Peyer's patch (tissue), 4 donors: Measurements from ENCODE around the gene ARHGEF4. TPM values are rescaled to one million over a fixed set of nuclear protein-coding genes. Genes with fewer than 3 reads are reported as not detected.

Source experiments
- DNase-seq, 3 donors: peaks; one replicate each; pipeline ENCODE4 v3.0.0-alpha.2; 2017 to 2019
- H3K27ac ChIP-seq, 4 donors: fragments of 200-600 bp; sonication (generic); one replicate each; pipeline ENCODE4 v1.5.1; 2016 to 2019
- H3K27me3 ChIP-seq, 2 donors: fragments of 200-600 bp; sonication (generic); one replicate each; pipeline ENCODE4 v1.5.1; 2019
- H3K36me3 ChIP-seq, 3 donors: fragments of 200-600 bp; sonication (generic); one replicate each; pipeline ENCODE4 v1.5.1; 2016 to 2019
- H3K4me1 ChIP-seq, 4 donors: fragments of 200-600 bp; sonication (generic); one replicate each; pipeline ENCODE4 v1.5.1; 2016 to 2019
- H3K4me3 ChIP-seq, 4 donors: fragments of 200-600 bp; sonication (generic); 1 replicate in 3 of 4; 2 replicates in 1 of 4; pipeline ENCODE4 v1.5.1; 2016 to 2019; ENCODE audit warnings: mild to moderate bottlenecking in 1 of 4
- H3K9me3 ChIP-seq, 4 donors: fragments of 200-600 bp; sonication (generic); one replicate each; pipeline ENCODE4 v1.5.1; 2016 to 2019; ENCODE audit warnings: mild to moderate bottlenecking in 1 of 4
- POLR2A ChIP-seq, 2 donors: fragments of 450-650 bp; IDR thresholded peaks; one replicate each; pipeline ENCODE4 v1.5.1; 2017; ENCODE audit warnings: antibody characterized with exemption in 2 of 2, mild to moderate bottlenecking in 2 of 2, moderate library complexity in 2 of 2
- total RNA-seq, 4 donors: library from RNA; depleted of rRNA; stranded (reverse); fragments of >200 nt; gene quantifications; one replicate each; pipeline ENCODE4 v1.1.0, GENCODE V29; 2016
- TF ChIP-seq, protein P1 (sequence below), 6 experiments: fragments of 450-650 bp in 4 of 6; fragments of 200-600 bp in 2 of 6; sonication (generic) in 1 of 6; IDR thresholded peaks; one replicate each; pipeline ENCODE4 v1.5.1; 2017 to 2019; ENCODE audit warnings: antibody characterized with exemption in 6 of 6, mild to moderate bottlenecking in 3 of 6, moderate library complexity in 1 of 6

Gene ARHGEF4
- total RNA-seq, 4 donors from 2014 or later, result 1.1 to 10.7 (median 1.6) TPM

DNA sequence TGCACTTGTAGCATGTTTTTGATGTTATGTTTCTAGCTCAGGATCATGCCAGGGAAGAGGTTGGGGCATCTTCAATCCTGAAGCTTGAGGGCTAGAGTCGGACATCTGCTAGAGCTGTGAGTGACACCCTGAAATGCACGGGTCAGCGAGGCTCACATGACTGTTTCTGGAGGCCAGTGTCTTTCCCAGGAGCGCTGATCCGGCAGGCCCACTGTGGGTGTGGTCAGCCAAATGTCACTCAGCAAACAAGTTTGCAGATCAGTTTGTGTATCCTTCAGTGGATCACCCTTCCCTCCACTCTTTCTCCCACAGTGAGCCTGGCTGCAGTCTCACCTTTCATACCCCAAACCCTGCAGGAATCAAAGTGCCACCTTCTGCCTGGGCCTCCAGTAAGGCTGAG lies 23.0 kb upstream of the ARHGEF4 start:
- TF ChIP-seq, protein P1, sequence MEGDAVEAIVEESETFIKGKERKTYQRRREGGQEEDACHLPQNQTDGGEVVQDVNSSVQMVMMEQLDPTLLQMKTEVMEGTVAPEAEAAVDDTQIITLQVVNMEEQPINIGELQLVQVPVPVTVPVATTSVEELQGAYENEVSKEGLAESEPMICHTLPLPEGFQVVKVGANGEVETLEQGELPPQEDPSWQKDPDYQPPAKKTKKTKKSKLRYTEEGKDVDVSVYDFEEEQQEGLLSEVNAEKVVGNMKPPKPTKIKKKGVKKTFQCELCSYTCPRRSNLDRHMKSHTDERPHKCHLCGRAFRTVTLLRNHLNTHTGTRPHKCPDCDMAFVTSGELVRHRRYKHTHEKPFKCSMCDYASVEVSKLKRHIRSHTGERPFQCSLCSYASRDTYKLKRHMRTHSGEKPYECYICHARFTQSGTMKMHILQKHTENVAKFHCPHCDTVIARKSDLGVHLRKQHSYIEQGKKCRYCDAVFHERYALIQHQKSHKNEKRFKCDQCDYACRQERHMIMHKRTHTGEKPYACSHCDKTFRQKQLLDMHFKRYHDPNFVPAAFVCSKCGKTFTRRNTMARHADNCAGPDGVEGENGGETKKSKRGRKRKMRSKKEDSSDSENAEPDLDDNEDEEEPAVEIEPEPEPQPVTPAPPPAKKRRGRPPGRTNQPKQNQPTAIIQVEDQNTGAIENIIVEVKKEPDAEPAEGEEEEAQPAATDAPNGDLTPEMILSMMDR (IDR thresholded peaks at IDR 0.05), result no peak
- no peak for TF ChIP-seq POLR2A (IDR thresholded peaks at IDR 0.05)
- Histone ChIP-seq H3K4me1 (no peaks in the 10 kb centered on the region), H3K27me3 (no peaks in the 10 kb centered on the region), H3K4me3 (no peak overlapping the region), H3K27ac (no peak overlapping the region), H3K9me3 (no peaks in the 10 kb centered on the region), H3K36me3 (no peaks in the 10 kb centered on the region)
- DNase-seq, result no peak

- no peaks in the 10 kb centered on the region for H3K27me3 ChIP-seq
- H3K9me3 ChIP-seq, result no peaks in the 10 kb centered on the region
- H3K36me3 ChIP-seq, result no peaks in the 10 kb centered on the region
- peak in 1 of 3 donors; percentile 23 for DNase-seq
- H3K4me3 ChIP-seq, result no peak overlapping the region
- H3K27ac ChIP-seq, result no peak overlapping the region
- TF ChIP-seq, protein P1 (IDR thresholded peaks at IDR 0.05), result no peak
- TF ChIP-seq POLR2A (IDR thresholded peaks at IDR 0.05), result no peak
- no peaks in the 10 kb centered on the region for H3K4me1 ChIP-seq
Measured at GRCh38 chr2:130814931-130815680, 21.6 kb upstream of the ARHGEF4 start.

DNA sequence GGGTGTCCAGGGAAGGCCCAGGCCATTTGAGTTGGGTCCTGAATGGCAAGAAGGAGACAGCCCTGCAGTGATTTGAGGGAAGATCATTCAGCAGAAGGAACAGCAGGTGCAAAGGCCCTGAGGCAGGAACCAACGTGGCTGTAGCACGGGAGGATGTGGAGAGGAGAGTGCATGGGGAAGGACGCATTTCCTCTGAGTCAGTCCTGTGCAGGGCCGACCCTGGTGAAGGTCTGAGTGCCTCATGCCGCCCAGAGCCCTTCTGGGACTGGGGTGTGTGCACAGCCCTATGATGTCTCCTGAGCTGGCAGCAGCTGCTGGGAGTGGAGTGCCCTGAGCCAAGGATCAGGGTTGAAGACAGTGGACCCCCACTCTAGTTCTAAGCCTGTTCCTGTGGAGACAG lies 17.9 kb upstream of the ARHGEF4 start:
- H3K4me1 ChIP-seq, result peaks cover 0 to under 1% (median 0%) of the 10 kb centered on the region in 4 donors
- no peak for DNase-seq
- TF ChIP-seq POLR2A (IDR thresholded peaks at IDR 0.05), result no peak
- TF ChIP-seq, protein P1 (IDR thresholded peaks at IDR 0.05), result no peak
- no peak overlapping the region for H3K4me3 ChIP-seq
- no peaks in the 10 kb centered on the region for H3K27me3 ChIP-seq
- no peaks in the 10 kb centered on the region for H3K36me3 ChIP-seq
- H3K27ac ChIP-seq, result no peak overlapping the region
- no peaks in the 10 kb centered on the region for H3K9me3 ChIP-seq

GRCh38 chr2:130819226-130819607 lies 17.5 kb upstream of the ARHGEF4 start:
- no peaks in the 10 kb centered on the region for H3K27me3 ChIP-seq
- H3K36me3 ChIP-seq, result no peaks in the 10 kb centered on the region
- DNase-seq, result no peak
- H3K4me3 ChIP-seq, result no peak overlapping the region
- peaks cover 0 to 5% (median 0%) of the 10 kb centered on the region in 4 donors for H3K4me1 ChIP-seq
- TF ChIP-seq POLR2A (IDR thresholded peaks at IDR 0.05), result no peak
- TF ChIP-seq, protein P1 (IDR thresholded peaks at IDR 0.05), result no peak
- H3K27ac ChIP-seq, result no peak overlapping the region
- H3K9me3 ChIP-seq, result no peaks in the 10 kb centered on the region

- peaks cover 0 to 5% (median 0%) of the 10 kb centered on the region in 4 donors for H3K4me1 ChIP-seq
- no peaks in the 10 kb centered on the region for H3K36me3 ChIP-seq
- no peak for DNase-seq
- no peak overlapping the region for H3K4me3 ChIP-seq
- no peaks in the 10 kb centered on the region for H3K27me3 ChIP-seq
- no peak for TF ChIP-seq POLR2A (IDR thresholded peaks at IDR 0.05)
- TF ChIP-seq, protein P1 (IDR thresholded peaks at IDR 0.05), result no peak
- H3K27ac ChIP-seq, result no peak overlapping the region
- H3K9me3 ChIP-seq, result no peaks in the 10 kb centered on the region
Measured at GRCh38 chr2:130819608-130820278, 17.0 kb upstream of the ARHGEF4 start.
